GM12801 (cell line): ENCODE results near the gene ZFYVE28.

Experiments
- CTCF ChIP-seq: IDR thresholded peaks from one replicate; pipeline ENCODE4 v1.5.1; 2011; ENCODE audit warnings: control low read depth; ENCODE audit not compliant: insufficient read length; ENCODE audit errors: extremely low read depth

ZFYVE28 gene

GRCh38 chr4:2434420-2434819, 16.0 kb upstream of the ZFYVE28 start:
- TF ChIP-seq CTCF, result no peak

- TF ChIP-seq CTCF, result no peak
These were observed 15.3 kb upstream of the ZFYVE28 start for GRCh38 chr4:2433609-2434350.

- no peak for TF ChIP-seq CTCF
These were observed 14.6 kb upstream of the ZFYVE28 start for GRCh38 chr4:2432991-2433530.

- TF ChIP-seq CTCF, result no peak
These were observed 13.6 kb upstream of the ZFYVE28 start for GRCh38 chr4:2432004-2432403.

- no peak for TF ChIP-seq CTCF
These were observed 10.2 kb upstream of the ZFYVE28 start for GRCh38 chr4:2428496-2429213.

GRCh38 chr4:2427383-2428334, 9.2 kb upstream of the ZFYVE28 start:
- no peak for TF ChIP-seq CTCF
